HCT116 (cell line): Measurements from ENCODE around the gene GRID2IP. TPM values are rescaled to one million over a fixed set of nuclear protein-coding genes. Genes with fewer than 3 reads are reported as not detected.

ENCODE experiments used
- ATAC-seq: fragments of 200-7000 bp; cut with Tn5 transposase; 2 replicates; pipeline ENCODE4 v1.9.1; 2020; ENCODE audit warnings: mild to moderate bottlenecking, moderate library complexity
- BruUV-seq: library from RNA; stranded (reverse); fragments of 400-500 nt; replicated peaks from 2 replicates; lab custom pipeline; 2021; lab: Mats Ljungman, UMichigan
- CTCF ChIA-PET: fragments of 300-600 bp; sonication (Branson Sonifier 250); formaldehyde crosslinking; loops from one replicate; lab custom pipeline; 2021; ENCODE audit warnings: antibody characterized with exemption; lab: Charles Lee
- POLR2A ChIA-PET: fragments of 300-600, 350-600 bp; sonication (Branson Sonifier 250); formaldehyde crosslinking; loops from one replicate; lab custom pipeline; 2021; ENCODE audit warnings: antibody characterized with exemption; lab: Charles Lee
- RAD21 ChIA-PET, 2 experiments: fragments of 300-600 bp; sonication (Branson Sonifier 250); formaldehyde crosslinking; loops; one replicate each; lab custom pipeline; 2023; ENCODE audit warnings: low total read pairs in 2 of 2; ENCODE audit not compliant: uncharacterized antibody in 2 of 2, unreplicated experiment in 2 of 2, low non-redundant PET in 1 of 2; lab: Charles Lee
- DNase-seq: peaks from one replicate; pipeline ENCODE4 v3.0.0-alpha.2; 2010; ENCODE audit warnings: low read depth, low spot score
- H2AFZ ChIP-seq: fragments of 200-600 bp; shearing (Covaris generic), sonication (generic); 2 replicates; pipeline ENCODE4 v1.6.1; 2017; ENCODE audit warnings: low read depth, mixed run types, mixed read lengths, antibody characterized with exemption, low read length; ENCODE audit not compliant: poor library complexity, severe bottlenecking
- H3K27ac ChIP-seq: 2 replicates; pipeline ENCODE4 v1.5.1; 2012; ENCODE audit warnings: low read depth, low read length
- H3K27me3 ChIP-seq: fragments of 200-600 bp; sonication (generic); 2 replicates; pipeline ENCODE4 v1.6.1; 2016; ENCODE audit warnings: mixed run types, low read length, mixed read lengths; ENCODE audit not compliant: insufficient read depth
- H3K36me3 ChIP-seq, 2 experiments: fragments of 200-500 bp in 1 of 2; fragments of 200-600 bp in 1 of 2; sonication (Bioruptor generic) in 1 of 2; sonication (generic) in 1 of 2; 2 replicates each; pipeline versions ENCODE4 v1.5.1 to v1.6.1; 2014 to 2016; ENCODE audit warnings: low read length in 2 of 2, inconsistent platforms in 1 of 2, mixed read lengths in 1 of 2, mixed run types in 1 of 2; ENCODE audit not compliant: insufficient read depth in 2 of 2, control insufficient read depth in 1 of 2
- H3K4me1 ChIP-seq, 2 experiments: fragments of 200-600 bp in 1 of 2; sonication (generic) in 1 of 2; 2 replicates each; pipeline versions ENCODE4 v1.5.1 to v1.6.1; 2012 to 2017; ENCODE audit warnings: low read length in 2 of 2, inconsistent platforms in 1 of 2, mild to moderate bottlenecking in 1 of 2, mixed read lengths in 1 of 2, mixed run types in 1 of 2, moderate library complexity in 1 of 2; ENCODE audit not compliant: insufficient read depth in 2 of 2, control insufficient read depth in 1 of 2
- H3K4me2 ChIP-seq: fragments of 200-600 bp; sonication (generic); 2 replicates; pipeline ENCODE4 v1.6.1; 2017; ENCODE audit warnings: mixed run types, low read length, mixed read lengths
- H3K4me3 ChIP-seq, 2 experiments: fragments of 200-600 bp in 1 of 2; sonication (generic) in 1 of 2; replicated peaks in 1 of 2; 2 replicates each; pipeline ENCODE4 v1.5.1; 2011 to 2016; ENCODE audit warnings: low read length in 2 of 2, control low read depth in 1 of 2, low read depth in 1 of 2, mild to moderate bottlenecking in 1 of 2, mixed read lengths in 1 of 2, mixed run types in 1 of 2
- H3K79me2 ChIP-seq: fragments of 200-600 bp; sonication (generic); 2 replicates; pipeline ENCODE4 v1.6.1; 2017; ENCODE audit warnings: mild to moderate bottlenecking, mixed run types, low read length, moderate library complexity, mixed read lengths; ENCODE audit not compliant: insufficient read depth
- H3K9ac ChIP-seq: fragments of 200-600 bp; sonication (generic); 2 replicates; pipeline ENCODE4 v1.6.1; 2016; ENCODE audit warnings: low read length, mixed read lengths
- H3K9me2 ChIP-seq: fragments of 200-600 bp; sonication (generic), shearing (Covaris generic); 2 replicates; pipeline ENCODE4 v1.6.1; 2017; ENCODE audit warnings: mixed run types, mild to moderate bottlenecking, moderate library complexity; ENCODE audit not compliant: insufficient read depth
- H3K9me3 ChIP-seq, 2 experiments: fragments of 200-500 bp in 1 of 2; fragments of 200-600 bp in 1 of 2; sonication (Bioruptor generic) in 1 of 2; sonication (generic) in 1 of 2; 2 replicates each; pipeline ENCODE4 v1.6.1; 2014 to 2017; ENCODE audit warnings: low read length in 2 of 2, mixed read lengths in 2 of 2, inconsistent platforms in 1 of 2, low read depth in 1 of 2, mild to moderate bottlenecking in 1 of 2, mixed run types in 1 of 2, moderate library complexity in 1 of 2; ENCODE audit not compliant: control insufficient read depth in 1 of 2, insufficient read depth in 1 of 2
- H4K20me1 ChIP-seq: fragments of 200-600 bp; sonication (generic), shearing (Covaris generic); 2 replicates; pipeline ENCODE4 v1.6.1; 2017; ENCODE audit warnings: mixed run types, mild to moderate bottlenecking, moderate library complexity; ENCODE audit not compliant: insufficient read depth
- CEBPB ChIP-seq: IDR thresholded peaks from 2 replicates; pipeline ENCODE4 v1.6.1; 2012; ENCODE audit warnings: low read depth
- SRF ChIP-seq: IDR thresholded peaks from 2 replicates; pipeline ENCODE4 v1.6.1; 2012; ENCODE audit warnings: low read depth
- YY1 ChIP-seq: IDR thresholded peaks from 2 replicates; pipeline ENCODE4 v1.6.1; 2011; ENCODE audit warnings: low read length, low read depth, moderate library complexity, mild to moderate bottlenecking; ENCODE audit not compliant: insufficient replicate concordance; ENCODE audit errors: extremely low read depth
- ZFX ChIP-seq: fragments of 450-650 bp; IDR thresholded peaks from 2 replicates; pipeline ENCODE4 v1.6.1; 2017
- intact Hi-C: fragments of 100-400 bp; cut with micrococcal nuclease; formaldehyde crosslinking; loops from 2 replicates; pipeline ENCODE4 v1.10.0; 2022
- total RNA-seq: library from RNA; stranded (reverse); gene quantifications from one replicate; pipeline ENCODE4 v1.2.1, GENCODE V29; 2021; ENCODE audit not compliant: unreplicated experiment
- TF ChIP-seq, protein P1 (sequence below), 3 experiments: fragments of 200-600 bp in 1 of 3; sonication (generic) in 1 of 3; IDR thresholded peaks in 2 of 3; conservative IDR thresholded peaks in 1 of 3; 2 replicates each; pipeline ENCODE4 v1.5.1; 2012 to 2017; ENCODE audit warnings: low read depth in 2 of 3, low read length in 2 of 3, antibody characterized with exemption in 1 of 3, borderline replicate concordance in 1 of 3, control low read depth in 1 of 3, mild to moderate bottlenecking in 1 of 3, mixed read lengths in 1 of 3, mixed run types in 1 of 3, moderate library complexity in 1 of 3; ENCODE audit not compliant: insufficient read depth in 1 of 3
- TF ChIP-seq, protein P2 (sequence below): IDR thresholded peaks from 2 replicates; pipeline ENCODE4 v1.6.1; 2012; ENCODE audit warnings: low read depth

GRID2IP gene
- total RNA-seq, 1 experiment from 2014 or later: 3.2 TPM

DNA sequence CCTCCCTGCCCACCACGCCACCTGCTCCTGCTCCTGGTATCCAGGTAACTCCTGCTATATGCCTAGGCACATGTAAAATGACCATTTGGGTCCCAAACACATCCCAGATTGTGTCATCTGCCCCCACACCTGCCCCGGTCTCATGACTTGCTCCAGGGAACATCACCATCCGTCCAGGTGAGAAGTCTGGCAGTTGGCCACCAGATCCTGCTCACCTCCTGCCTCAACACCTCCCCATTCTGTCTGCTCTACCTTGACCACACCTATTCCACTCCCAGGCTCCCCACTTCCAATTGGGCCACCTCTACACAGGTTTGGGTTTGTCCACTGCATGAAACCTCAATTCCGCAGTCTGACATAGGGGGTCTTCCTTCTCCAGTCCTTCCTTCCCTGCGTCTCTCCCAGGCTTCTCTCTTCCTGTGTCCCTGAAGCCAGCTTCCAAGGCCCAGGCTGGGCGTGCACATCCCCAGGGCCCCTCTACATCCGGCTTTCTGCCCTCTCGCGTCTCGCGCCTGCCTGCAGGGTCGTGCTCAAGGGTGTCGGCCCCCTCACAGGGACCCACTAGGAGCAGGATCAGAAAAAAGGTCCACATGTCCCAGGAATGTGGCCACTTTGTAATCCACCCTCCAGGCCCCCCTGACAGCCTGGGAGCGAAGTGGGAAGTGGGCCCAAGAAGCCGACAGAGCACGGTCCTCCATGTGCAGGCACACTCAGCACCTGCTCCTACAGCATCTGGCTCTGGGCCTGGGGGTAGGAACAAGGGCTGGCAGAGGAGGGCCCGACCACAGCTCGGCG is 54.2 kb downstream of the GRID2IP start:
- H3K9me3 ChIP-seq: no peaks in the 10 kb centered on the region
- no peak overlapping the region for H3K27ac ChIP-seq
- no peak for DNase-seq
- POLR2A ChIA-PET: no interaction called here
- intact Hi-C loops: no loop called here
- no peaks in the 10 kb centered on the region for H3K36me3 ChIP-seq
- CTCF ChIA-PET: no interaction called here
- no peak overlapping the region for H3K4me3 ChIP-seq
- TF ChIP-seq ZFX: no peak
- TF ChIP-seq, protein P1, sequence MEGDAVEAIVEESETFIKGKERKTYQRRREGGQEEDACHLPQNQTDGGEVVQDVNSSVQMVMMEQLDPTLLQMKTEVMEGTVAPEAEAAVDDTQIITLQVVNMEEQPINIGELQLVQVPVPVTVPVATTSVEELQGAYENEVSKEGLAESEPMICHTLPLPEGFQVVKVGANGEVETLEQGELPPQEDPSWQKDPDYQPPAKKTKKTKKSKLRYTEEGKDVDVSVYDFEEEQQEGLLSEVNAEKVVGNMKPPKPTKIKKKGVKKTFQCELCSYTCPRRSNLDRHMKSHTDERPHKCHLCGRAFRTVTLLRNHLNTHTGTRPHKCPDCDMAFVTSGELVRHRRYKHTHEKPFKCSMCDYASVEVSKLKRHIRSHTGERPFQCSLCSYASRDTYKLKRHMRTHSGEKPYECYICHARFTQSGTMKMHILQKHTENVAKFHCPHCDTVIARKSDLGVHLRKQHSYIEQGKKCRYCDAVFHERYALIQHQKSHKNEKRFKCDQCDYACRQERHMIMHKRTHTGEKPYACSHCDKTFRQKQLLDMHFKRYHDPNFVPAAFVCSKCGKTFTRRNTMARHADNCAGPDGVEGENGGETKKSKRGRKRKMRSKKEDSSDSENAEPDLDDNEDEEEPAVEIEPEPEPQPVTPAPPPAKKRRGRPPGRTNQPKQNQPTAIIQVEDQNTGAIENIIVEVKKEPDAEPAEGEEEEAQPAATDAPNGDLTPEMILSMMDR (IDR thresholded peaks at IDR 0.05 in 2 of 3, conservative IDR thresholded peaks at IDR 0.05 in 1 of 3; ENCODE audit: borderline replicate concordance in 1 of 3, insufficient read depth in 1 of 3, low read depth in 2 of 3, low read length in 2 of 3): no peak
- TF ChIP-seq CEBPB: no peak
- TF ChIP-seq SRF: no peak
- TF ChIP-seq YY1: no peak
- TF ChIP-seq, protein P2, sequence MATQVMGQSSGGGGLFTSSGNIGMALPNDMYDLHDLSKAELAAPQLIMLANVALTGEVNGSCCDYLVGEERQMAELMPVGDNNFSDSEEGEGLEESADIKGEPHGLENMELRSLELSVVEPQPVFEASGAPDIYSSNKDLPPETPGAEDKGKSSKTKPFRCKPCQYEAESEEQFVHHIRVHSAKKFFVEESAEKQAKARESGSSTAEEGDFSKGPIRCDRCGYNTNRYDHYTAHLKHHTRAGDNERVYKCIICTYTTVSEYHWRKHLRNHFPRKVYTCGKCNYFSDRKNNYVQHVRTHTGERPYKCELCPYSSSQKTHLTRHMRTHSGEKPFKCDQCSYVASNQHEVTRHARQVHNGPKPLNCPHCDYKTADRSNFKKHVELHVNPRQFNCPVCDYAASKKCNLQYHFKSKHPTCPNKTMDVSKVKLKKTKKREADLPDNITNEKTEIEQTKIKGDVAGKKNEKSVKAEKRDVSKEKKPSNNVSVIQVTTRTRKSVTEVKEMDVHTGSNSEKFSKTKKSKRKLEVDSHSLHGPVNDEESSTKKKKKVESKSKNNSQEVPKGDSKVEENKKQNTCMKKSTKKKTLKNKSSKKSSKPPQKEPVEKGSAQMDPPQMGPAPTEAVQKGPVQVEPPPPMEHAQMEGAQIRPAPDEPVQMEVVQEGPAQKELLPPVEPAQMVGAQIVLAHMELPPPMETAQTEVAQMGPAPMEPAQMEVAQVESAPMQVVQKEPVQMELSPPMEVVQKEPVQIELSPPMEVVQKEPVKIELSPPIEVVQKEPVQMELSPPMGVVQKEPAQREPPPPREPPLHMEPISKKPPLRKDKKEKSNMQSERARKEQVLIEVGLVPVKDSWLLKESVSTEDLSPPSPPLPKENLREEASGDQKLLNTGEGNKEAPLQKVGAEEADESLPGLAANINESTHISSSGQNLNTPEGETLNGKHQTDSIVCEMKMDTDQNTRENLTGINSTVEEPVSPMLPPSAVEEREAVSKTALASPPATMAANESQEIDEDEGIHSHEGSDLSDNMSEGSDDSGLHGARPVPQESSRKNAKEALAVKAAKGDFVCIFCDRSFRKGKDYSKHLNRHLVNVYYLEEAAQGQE: no peak
- BruUV-seq: no TSS peak
- no peak overlapping the region for H3K4me2 ChIP-seq
- no peak for ATAC-seq
- H2AFZ ChIP-seq: no peak overlapping the region
- RAD21 ChIA-PET: no interaction called here
- no peaks in the 10 kb centered on the region for H3K27me3 ChIP-seq
- H3K79me2 ChIP-seq: no peaks in the 10 kb centered on the region
- H3K9ac ChIP-seq: no peak overlapping the region
- H4K20me1 ChIP-seq: no peaks in the 10 kb centered on the region
- no peaks in the 10 kb centered on the region for H3K4me1 ChIP-seq
- H3K9me2 ChIP-seq: no peaks in the 10 kb centered on the region
